HTR-8/SVneo (cell line): ENCODE results near the gene MIS12.

Experiments used
- DNase-seq: peaks from one replicate; pipeline ENCODE4 v3.0.0; 2011; ENCODE audit warnings: low spot score, mixed read lengths; ENCODE audit not compliant: insufficient read length
- FAIRE-seq: peaks from 2 replicates; lab custom pipeline; 2011; peaks lifted over from hg19 to GRCh38; lab: Jason Lieb, UNC

MIS12 gene

GRCh38 chr17:5531085-5531418 is 44.7 kb downstream of the MIS12 start:
- DNase-seq (no peak), FAIRE-seq (no peak)

- no peak for FAIRE-seq
- no peak for DNase-seq
Measured at GRCh38 chr17:5532581-5532980, 46.2 kb downstream of the MIS12 start.

- DNase-seq (no peak), FAIRE-seq (peak; percentile 26)
Measured at GRCh38 chr17:5533486-5534315, 47.3 kb downstream of the MIS12 start.

- FAIRE-seq: no peak
- no peak for DNase-seq
Measured at GRCh38 chr17:5535436-5535835, 49.1 kb downstream of the MIS12 start.

- DNase-seq (no peak), FAIRE-seq (no peak)
Measured at GRCh38 chr17:5536866-5537650, 50.7 kb downstream of the MIS12 start.

- no peak for DNase-seq
- no peak for FAIRE-seq
Measured at GRCh38 chr17:5539286-5539685, 52.9 kb downstream of the MIS12 start.

GRCh38 chr17:5540321-5540720 is 54.0 kb downstream of the MIS12 start:
- DNase-seq: no peak

More at GRCh38 chr17:5540321-5540720, 54.0 kb downstream of the MIS12 start:
- FAIRE-seq: no peak
